HG03432 (cell line): ENCODE data around the gene NCK1.
"Not testable (repeated sequence)": the region's sequence is repeated elsewhere in the genome, so short reads cannot be mapped to it uniquely, and the experiment has no call there.

Experiments
- ATAC-seq: cut with Tn5 transposase; IDR thresholded peaks from one replicate; pipeline ENCODE4 v1.9.1; 2021; ENCODE audit warnings: mild to moderate bottlenecking, moderate library complexity; ENCODE audit not compliant: unreplicated experiment

Gene NCK1

DNA sequence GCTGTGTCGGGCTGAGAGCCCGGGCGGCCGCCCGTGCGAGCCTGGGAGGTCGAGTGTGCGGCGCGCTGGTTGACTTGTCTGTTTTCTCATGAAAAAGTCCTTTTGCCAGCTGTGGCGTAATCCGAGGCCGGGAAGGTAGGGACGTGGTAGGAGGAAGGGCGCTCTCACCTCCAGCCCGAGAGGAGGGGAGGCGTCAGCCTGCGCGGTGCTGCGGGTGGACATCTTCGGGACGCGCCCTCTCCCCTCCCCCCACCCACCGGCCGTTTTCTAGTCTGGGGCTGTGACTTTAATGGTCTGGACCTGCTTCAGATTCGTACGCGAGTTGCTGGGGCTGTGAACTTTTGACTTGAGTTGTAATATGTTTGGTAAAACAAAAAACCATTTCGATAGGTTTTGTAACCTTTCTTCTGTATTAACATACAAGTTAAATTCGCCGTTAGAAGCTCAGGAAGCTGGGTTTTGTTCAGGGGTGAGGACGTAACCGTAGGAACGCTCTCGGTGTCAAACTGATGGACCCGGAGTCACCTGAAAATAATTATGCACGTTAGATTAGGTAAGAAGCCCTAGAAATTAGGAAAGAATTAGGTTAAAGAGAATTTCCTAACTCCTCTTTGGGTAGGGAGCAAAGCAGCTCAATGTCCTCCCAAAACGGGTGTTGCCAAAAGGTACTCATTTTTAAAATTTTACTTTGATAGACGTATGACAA, 762 bp downstream of the NCK1 start:
- peak; percentile 23 for ATAC-seq

DNA sequence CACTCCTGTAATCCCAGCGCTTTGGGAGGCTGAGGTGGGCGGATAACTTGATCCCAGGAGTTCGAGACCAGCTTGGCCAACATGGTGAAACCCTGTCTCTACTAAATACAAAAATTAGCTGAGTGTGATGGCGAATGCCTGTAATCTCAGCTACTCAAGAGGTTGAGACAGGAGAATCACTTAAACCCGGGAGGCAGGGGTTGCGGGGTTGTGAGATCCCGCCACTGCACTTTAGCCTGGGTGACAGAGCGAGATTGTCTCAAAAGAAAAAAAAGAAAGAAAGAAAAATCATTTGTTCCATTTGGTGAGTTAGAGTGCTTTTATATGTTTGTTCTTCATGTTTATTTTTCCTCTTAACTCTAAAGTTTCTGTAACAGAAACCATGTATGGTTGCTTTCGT, 7.3 kb downstream of the NCK1 start:
- no peak for ATAC-seq

DNA sequence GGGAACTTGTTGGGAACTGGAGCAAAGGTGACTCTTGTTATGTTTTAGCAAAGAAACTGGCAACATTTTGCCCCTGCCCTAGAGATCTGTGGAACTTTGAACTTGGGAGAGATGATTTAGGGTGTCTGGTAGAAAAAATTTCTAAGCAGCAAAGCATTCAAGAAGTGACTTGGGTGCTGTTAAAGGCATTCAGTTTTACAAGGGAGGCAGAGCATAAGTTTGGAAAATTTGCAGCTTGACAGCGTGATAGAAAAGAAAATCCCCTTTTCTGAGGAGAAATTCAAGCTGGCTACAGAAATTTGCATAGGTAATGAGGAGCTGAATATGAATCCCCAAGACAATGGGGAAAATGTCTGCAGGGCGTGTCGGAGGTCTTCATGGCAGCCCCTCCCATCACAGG, 10.2 kb downstream of the NCK1 start:
- not testable (repeated sequence) for ATAC-seq

DNA sequence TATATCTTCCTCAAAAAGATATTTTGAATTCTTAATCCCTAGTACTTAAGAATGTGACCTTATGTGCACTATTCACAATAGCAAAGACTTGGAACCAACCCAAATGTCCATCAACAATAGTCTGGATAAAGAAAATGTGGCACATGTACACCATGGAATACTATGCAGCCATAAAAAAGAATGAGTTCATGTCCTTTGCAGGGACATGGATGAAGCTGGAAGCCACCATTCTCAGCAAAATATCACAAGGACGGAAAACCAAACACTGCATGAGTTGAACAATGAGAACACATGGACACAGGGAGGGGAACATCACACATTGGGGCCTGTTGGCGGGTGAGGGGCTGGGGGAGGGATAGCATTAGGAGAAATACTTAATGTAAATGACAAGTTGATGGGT, 17.5 kb downstream of the NCK1 start:
- not testable (repeated sequence) for ATAC-seq

DNA sequence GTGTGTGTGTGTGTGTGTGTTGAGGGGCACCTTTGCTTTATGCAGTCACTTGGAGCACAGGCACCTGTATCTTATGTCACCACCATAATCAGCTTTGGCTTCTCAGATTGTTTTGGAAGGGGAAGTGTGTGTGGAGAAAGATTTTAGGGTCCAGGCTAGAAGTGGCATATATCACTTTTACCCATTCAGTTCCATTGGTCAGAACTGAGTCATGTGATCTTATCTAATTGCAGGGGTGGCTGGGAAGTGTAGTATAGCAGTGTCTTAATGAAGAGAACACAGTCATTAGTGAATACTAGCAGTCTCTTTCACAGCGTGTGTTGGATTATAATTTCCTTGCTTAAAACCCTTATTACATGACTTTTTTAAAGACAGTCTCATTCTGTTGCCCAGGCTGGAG, 20.6 kb downstream of the NCK1 start:
- no peak for ATAC-seq

DNA sequence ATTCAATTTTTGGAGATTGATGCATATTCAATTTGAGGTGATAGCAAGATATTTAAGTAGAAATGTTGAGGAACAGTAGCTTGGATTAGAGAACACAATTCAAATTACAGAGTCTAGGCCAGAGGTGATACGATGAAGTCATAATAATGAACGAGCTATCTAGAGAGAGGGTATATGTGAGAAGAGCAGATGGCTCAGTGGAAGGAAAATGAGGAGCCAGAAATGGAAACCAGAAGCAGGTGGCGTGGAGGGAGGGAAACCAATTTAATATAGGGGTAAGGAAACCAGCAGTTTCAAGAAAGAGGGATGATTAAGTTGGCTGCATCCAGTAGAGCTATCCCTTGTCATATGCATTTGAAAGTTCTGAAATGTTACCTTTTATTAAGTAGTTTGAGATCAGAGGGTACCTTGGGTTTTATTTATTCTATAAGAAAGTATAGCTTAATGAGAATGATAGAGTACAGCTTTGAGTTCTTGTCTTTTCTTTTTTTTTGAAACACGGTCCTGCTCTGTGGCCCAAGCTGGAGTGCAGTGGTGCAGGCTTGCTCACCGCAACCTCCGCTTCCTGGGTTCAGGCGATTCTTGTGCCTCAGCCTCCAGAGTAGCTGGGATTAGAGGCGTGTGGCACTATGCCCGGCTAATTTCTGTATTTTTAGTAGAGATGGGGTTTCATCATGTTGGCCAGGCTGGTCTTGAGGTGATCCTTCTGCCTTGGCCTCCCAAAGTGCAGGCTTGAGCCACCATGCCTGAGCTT, 22.1 kb downstream of the NCK1 start:
- no peak for ATAC-seq

DNA sequence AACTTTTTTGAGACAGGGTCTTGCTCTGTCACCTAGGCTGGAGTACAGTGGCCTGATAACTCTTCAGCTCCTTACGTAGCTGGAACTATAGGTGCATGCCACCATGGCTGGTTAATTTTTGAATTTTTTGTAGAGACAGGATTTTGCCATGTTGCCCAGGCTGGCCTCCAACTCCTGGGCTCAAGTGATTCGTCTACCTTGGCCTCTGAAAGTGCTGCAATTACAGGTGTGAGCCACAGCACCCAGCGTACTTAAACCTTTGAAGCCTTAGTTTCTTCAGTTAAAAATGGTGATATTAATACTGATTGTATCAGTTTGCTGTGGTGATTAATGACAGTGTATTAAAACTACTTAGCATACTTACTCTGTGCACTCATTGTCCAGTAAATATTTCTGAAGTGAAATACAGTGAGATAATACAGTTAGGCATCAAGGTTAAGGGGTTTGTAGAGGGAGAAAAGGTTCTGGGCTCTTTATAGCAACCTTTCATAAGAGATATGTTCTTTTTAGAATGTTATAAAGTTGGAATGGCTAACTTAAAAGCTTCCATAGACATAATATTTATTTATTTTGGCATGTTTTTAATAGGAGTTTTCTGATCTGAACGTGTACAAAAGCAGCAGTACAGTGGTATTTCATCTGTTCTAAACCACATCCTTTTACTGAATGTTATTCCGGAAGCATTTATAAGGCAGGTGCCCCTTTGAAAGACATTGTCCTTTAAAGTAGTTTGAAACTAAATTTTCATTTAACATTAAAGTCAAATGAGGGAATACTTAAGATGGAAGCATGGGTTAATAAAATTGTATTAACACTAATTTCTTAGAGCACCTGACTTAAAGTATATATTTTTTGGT, 23.6 kb downstream of the NCK1 start:
- ATAC-seq, result no peak

DNA sequence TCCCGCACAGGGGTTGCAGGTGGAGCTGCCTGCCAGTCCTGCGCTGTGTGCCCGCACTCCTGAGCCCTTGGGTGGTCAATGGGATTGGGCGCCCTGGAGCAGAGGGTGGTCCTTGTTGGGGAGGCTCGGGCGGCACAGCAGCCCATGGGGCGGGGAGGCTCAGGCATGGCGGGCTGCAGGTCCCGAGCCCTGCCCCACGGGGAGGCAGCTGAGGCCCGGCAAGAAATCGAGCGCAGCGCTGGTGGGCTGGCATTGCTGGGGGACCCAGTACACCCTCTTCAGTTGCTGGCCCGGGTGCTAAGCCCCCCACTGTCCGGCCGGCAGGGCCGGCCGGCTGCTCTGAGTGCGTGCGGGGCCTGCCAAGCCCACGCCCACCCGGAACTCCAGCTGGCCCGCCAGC, 27.9 kb downstream of the NCK1 start:
- ATAC-seq, result no peak

DNA sequence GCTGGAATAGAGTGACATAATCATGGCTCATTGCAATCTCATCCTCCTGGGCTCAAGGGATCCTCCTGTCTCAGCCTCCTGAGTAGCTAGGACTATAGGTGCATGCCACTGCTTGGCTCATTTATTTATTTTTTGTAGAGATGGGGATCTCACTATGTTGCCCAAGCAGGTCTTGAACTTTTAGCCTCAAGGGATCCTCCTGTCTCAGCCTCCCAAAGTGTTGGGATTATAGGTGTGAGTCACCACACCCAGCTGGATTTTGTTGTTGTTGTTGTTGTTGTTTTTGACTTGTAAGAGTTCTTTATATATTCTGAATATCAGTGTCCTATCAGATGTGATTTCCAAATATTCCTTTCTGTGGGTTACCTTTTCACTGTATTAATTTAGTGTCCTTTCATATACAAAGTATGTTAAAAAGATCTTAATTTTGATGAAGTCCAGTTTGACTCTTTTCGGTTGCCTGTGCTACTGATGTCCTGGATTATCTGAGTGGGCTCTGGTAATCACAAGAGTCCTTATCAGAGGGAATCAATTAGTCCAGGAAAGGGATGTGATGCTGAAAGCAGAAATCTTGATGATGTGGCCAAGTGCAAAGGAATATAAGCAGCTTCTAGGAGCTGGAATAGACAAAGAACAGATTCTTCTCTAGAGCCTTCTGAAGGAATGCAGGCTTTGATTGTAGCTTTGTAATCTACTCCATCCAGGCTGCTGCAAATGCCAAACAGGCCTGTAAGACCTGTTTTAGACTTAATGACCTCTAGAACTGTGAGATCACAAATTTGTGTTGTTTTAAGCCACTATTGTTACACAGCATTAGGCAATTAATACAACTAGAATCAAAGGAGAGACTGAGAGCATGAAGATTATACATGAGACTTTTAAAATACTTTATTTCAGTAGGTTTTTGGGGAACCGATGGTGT, 30.2 kb downstream of the NCK1 start:
- ATAC-seq, result no peak

DNA sequence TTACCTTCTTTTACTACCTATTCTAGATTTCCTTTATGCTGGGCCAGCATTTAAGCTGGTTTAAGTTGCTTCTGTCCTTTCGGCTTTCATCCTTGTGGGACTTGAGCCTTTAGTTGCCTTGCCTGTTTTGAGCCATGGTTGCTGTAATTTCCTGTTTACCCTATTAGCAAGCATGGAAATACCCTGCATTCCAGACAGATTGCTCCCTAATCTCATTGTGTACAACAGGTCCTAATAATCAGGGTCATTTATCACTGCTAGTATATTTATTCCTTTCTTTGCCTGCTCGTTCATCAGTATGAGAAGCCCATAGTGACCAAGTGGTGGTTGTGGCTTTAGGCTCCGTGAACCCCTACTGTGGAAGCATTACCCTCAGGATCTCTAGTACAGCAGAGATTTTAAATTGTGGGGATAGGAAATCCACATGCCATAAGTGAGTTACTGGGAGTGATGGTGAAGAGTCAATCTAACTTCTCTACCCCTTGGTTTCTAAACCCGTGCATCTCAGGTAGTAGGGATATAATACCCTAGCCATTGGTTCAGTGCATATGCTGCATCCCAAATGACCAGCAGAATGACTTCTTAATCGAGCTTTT, 31.9 kb downstream of the NCK1 start:
- ATAC-seq, result no peak

DNA sequence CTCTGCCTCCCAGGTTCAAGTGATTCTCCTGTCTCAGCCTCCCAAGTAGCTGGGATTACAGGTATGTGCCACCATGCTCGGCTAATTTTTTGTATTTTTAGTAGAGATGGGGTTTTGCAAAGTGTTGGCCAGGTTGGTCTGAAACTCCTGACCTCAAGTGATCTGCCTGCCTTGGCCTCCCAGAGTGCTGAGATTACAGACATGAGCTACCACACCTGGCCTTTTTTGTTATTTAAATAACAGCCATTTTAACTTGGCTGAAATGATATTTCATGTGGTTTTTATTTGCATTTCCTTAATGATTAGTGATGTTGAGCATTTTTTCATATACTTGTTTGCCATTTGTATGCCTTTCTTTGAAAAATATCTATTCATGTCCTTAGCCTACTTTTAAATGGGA, 35.2 kb downstream of the NCK1 start:
- not testable (repeated sequence) for ATAC-seq

DNA sequence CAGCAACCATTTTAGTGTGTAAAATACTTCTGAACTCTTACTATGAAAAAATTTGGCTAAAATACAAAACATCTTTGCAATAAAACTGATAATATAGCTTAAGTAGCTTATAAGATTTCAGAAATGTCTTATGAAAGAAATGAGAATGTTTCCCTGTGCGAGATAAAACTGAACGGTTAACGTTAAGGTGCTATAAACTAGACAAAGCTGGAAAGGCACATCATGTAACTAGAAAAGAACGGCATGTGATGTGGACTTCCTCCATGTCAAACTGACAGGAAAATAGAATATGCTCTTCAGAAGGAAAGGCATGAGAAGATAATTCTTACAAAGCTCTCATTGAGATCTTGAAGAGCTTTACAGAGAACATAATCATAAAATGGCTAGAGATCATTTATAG, 36.5 kb downstream of the NCK1 start:
- no peak for ATAC-seq

DNA sequence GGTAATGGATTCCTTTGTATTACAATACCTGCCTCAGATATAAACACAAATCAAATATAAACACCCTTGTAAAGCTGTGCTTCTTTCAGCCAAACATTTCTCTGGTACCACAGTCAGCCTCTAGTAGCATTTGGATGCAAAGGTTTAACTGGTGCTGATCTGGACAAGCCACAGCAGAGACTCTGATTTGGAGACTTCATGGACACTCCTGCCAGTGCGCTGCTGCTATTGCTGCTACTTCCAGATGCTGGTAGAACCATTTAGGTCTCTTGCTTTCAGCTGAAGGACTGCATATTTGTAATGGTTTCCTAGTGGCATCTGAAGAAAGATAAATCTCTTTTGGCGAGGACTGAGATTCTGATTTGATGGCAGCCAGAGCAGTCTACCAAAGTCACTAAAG, 36.9 kb downstream of the NCK1 start:
- no peak for ATAC-seq

DNA sequence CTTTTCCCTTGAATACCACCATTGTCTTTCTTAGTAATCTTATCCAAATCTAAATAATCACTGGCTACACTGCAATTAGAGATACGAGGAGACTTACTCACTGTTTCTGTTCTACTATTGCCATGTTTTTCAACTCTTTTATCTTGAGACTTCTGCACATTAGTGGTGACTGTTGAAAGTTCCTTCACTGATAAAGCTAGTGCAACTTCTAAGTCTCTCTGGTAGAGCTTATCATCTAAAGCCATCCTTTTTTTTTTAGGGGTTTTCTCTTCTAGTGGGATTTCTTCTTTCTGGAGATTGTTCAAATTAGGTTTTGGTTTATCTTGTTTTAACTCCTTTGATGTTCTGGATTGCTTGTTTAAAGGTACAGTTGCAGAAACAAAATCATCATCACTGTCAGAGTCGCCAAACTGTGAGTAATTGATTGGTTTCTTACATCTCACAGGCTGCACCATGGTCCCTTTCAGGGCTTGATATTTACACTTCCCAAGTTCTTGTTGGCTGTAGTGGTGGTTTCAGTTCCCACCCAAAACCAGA, 37.7 kb downstream of the NCK1 start:
- ATAC-seq, result no peak

DNA sequence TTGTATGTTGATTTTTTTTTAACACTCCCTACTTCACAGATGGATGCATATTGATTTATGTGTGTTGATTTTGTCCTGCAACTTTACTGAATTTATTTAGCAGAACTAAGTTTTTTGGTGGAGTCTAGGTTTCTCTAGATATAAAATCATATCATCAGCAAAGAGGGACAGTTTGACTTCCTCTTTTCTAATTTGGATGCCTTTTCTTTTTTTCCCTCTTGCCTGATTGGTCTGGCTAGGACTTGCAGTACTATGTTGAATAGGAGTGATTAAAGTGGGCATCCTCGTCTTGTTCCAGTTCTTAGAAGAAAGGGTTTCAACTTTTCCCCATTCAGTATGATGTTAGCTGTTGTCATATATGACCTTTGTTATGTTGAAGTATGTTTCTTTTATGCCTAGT, 38.7 kb downstream of the NCK1 start:
- not testable (repeated sequence) for ATAC-seq

DNA sequence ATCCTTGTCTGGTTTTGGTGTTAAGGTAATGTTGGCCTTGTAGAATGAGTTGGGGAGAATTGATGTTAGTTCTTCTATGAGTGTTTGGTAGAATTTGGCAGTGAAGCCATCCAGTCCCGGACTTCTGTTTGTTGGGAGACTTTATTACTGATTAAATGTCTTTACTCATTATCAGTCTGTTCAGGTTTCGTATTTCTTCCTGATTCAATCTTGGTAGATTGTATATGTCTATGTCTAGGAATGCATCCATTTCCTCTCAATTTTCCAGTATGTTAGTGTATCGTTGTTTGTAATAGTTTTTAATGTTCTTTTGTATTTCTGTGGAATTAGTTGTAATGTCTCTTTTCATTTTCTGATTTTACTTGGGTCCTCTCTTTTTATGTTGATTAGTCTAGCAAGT, 39.4 kb downstream of the NCK1 start:
- ATAC-seq, result no peak

DNA sequence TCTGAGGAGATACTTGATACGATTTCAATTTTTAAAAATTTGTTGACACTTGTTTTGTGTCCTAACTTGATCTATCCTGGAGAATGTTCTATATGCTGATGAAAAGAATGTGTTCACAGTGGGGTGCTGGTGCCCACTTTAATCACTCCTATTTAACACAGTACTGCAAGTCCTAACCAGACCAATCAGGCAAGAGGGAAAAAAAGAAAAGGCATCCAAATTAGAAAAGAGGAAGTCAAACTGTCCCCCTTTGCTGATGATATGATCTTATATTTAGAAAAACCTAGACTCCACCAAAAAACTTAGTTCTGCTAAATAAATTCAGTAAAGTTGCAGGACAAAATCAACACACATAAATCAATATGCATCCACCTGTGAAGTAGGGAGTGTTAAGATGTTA, 40.5 kb downstream of the NCK1 start:
- not testable (repeated sequence) for ATAC-seq

DNA sequence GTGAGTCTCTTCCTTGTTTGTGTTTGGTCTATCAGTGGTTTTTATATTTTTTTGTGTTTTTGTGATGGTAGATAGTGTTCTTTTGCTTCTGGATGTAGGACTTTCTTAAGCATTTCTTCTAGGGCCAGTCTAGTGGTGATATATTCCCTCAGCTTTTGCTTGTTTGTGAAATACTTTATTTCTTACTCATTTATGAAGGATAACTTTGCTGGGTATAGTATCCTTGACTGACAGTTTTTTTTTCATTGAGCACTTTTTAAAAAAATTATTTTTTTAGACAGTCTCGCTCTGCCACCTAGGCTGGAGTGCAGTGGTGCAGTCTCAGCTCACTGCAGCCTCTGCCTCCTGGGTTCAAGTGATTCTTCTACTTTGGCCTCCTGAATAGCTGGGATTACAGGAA, 41.9 kb downstream of the NCK1 start:
- ATAC-seq, result no peak

DNA sequence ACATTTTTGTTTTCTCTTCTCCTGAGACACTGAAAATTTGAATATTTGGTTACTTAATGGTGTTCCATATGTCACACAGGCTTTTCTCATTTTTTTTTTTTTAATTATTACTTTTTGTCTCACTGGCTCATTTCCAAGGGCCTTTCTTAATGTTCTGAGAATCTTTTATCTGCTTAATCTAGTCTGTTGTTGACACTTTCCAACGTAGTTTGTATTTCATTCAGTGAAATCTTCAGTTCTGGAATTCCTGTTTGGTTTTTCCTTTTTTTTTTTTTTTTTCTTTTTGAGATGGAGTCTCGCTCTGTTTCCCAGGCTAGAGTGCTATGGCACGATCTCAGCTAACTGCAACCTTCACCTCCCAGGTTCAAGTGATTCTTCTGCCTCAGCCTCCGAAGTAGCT, 42.7 kb downstream of the NCK1 start:
- ATAC-seq, result no peak

DNA sequence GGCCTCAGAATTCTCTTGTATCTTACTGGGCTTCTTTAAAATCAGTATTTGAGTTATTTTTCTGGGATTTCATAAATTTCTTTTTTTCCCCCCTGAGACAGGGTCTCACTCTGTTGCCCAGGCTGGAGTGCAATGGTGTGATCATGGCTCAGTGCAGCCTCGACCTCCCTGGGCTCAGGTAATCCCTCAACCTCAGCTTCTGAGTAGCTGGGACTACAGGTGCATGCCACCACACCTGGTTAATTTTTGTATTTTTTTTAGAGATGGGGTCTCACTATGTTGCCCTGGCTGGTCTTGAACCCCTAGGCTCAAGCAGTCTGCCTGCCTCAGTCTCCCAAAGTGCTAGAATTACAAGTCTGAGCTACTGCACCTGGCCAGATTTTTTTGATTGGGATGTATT, 43.5 kb downstream of the NCK1 start:
- no peak for ATAC-seq
